B cell (primary cell): Measurements from ENCODE around the gene HTT. TPM values are rescaled to one million over a fixed set of nuclear protein-coding genes. Genes with fewer than 3 reads are reported as not detected.

Experiments
- ATAC-seq: fragments of 200-7000 bp; cut with Tn5 transposase; one replicate; pipeline ENCODE4 v1.10.0; 2021; ENCODE audit warnings: low read depth, mild to moderate bottlenecking, moderate number of reproducible peaks, moderate library complexity
- CTCF ChIA-PET: fragments of 350-600 bp; sonication (Branson Sonifier 250); formaldehyde crosslinking; loops from one replicate; lab custom pipeline; 2021; ENCODE audit warnings: antibody characterized with exemption, inconsistent platforms; lab: Charles Lee
- POLR2A ChIA-PET: fragments of 350-600 bp; sonication (Branson Sonifier 250); formaldehyde crosslinking; loops from one replicate; lab custom pipeline; 2021; ENCODE audit warnings: antibody characterized with exemption; lab: Charles Lee
- DNase-seq: peaks from one replicate; pipeline ENCODE4 v3.0.0; 2013
- H2AFZ ChIP-seq: 2 replicates; pipeline ENCODE4 v1.6.1; 2012; ENCODE audit warnings: mild to moderate bottlenecking, low read depth, low read length; ENCODE audit not compliant: insufficient read depth, poor library complexity, severe bottlenecking
- H3K27ac ChIP-seq, 2 donors: 1 replicate in 1 of 2; 2 replicates in 1 of 2; pipeline ENCODE4 v1.5.1; 2012 to 2013; ENCODE audit warnings: low read length in 2 of 2, mild to moderate bottlenecking in 2 of 2, moderate library complexity in 1 of 2
- H3K27me3 ChIP-seq, 4 experiments: fragments of 200-600 bp in 1 of 4; sonication (generic) in 1 of 4; replicated peaks in 1 of 4; 1 replicate in 2 of 4; 2 replicates in 2 of 4; pipeline versions ENCODE4 v1.6.1 to v1.7.0; 2013 to 2016; ENCODE audit warnings: low read length in 3 of 4, mild to moderate bottlenecking in 2 of 4, mixed read lengths in 1 of 4, moderate library complexity in 1 of 4; ENCODE audit not compliant: insufficient read depth in 4 of 4, control insufficient read depth in 3 of 4; ENCODE audit errors: control extremely low read depth in 1 of 4
- H3K36me3 ChIP-seq, 2 experiments: replicated peaks in 1 of 2; 1 replicate in 1 of 2; 2 replicates in 1 of 2; pipeline versions ENCODE4 v1.6.1 to v1.7.1; 2013; ENCODE audit warnings: low read length in 1 of 2; ENCODE audit not compliant: insufficient read depth in 2 of 2, control insufficient read depth in 1 of 2; ENCODE audit errors: control extremely low read depth in 1 of 2, extremely low read depth in 1 of 2
- H3K4me1 ChIP-seq, 2 donors: fragments of 200-600 bp in 1 of 2; sonication (generic) in 1 of 2; 1 replicate in 1 of 2; 2 replicates in 1 of 2; pipeline versions ENCODE4 v1.5.1 to v1.6.1; 2013 to 2017; ENCODE audit warnings: low read length in 2 of 2; ENCODE audit not compliant: control insufficient read depth in 2 of 2, insufficient read depth in 2 of 2
- H3K4me2 ChIP-seq: replicated peaks from 2 replicates; pipeline ENCODE3; 2012; ENCODE audit warnings: mild to moderate bottlenecking, low read depth, low read length; ENCODE audit not compliant: poor library complexity, severe bottlenecking
- H3K4me3 ChIP-seq, 5 experiments: fragments of 200-600 bp in 1 of 5; sonication (generic) in 1 of 5; 1 replicate in 3 of 5; 2 replicates in 2 of 5; pipeline versions ENCODE4 v1.5.1 to v1.7.0; 2011 to 2016; ENCODE audit warnings: low read length in 4 of 5, mild to moderate bottlenecking in 4 of 5, low read depth in 2 of 5, control low read depth in 1 of 5, moderate library complexity in 1 of 5; ENCODE audit not compliant: insufficient read depth in 1 of 5; ENCODE audit errors: control extremely low read depth in 1 of 5, extremely low read depth in 1 of 5
- H3K79me2 ChIP-seq: fragments of 200-600 bp; sonication (generic); one replicate; pipeline ENCODE4 v1.6.0; 2016; ENCODE audit warnings: low read length; ENCODE audit not compliant: control insufficient read depth, insufficient read depth
- H3K9ac ChIP-seq: fragments of 200-600 bp; sonication (generic); 2 replicates; pipeline ENCODE4 v1.6.1; 2017; ENCODE audit warnings: mild to moderate bottlenecking, low read length, moderate library complexity
- H3K9me3 ChIP-seq, 3 donors: one replicate each; pipeline versions ENCODE4 v1.6.1 to v1.7.1; 2013; ENCODE audit warnings: low read length in 2 of 3; ENCODE audit not compliant: control insufficient read depth in 2 of 3, insufficient read depth in 1 of 3; ENCODE audit errors: control extremely low read depth in 1 of 3
- H4K20me1 ChIP-seq: 2 replicates; pipeline ENCODE4 v1.6.0; 2012; ENCODE audit warnings: mild to moderate bottlenecking, low read length; ENCODE audit not compliant: insufficient read depth, control insufficient read depth, poor library complexity, severe bottlenecking
- H3K27ac Mint-ChIP-seq: one replicate; pipeline ENCODE4 v1.8.0; 2021; ENCODE audit warnings: mixed read lengths
- H3K27me3 Mint-ChIP-seq: one replicate; pipeline ENCODE4 v1.8.0; 2021; ENCODE audit warnings: mixed read lengths
- H3K4me1 Mint-ChIP-seq: one replicate; pipeline ENCODE4 v1.8.0; 2021; ENCODE audit warnings: mixed read lengths
- H3K4me3 Mint-ChIP-seq: one replicate; pipeline ENCODE4 v1.8.0; 2021; ENCODE audit warnings: mixed read lengths
- H3K9me3 Mint-ChIP-seq: one replicate; pipeline ENCODE4 v1.8.0; 2022; ENCODE audit warnings: mixed read lengths; ENCODE audit not compliant: insufficient read depth
- EZH2 ChIP-seq: IDR thresholded peaks from 2 replicates; pipeline ENCODE4 v1.6.1; 2012; ENCODE audit warnings: borderline replicate concordance, low read depth, mild to moderate bottlenecking, moderate library complexity, low read length; ENCODE audit not compliant: insufficient read depth, poor library complexity, severe bottlenecking
- WGBS: methylation state at CpG from one replicate; pipeline ENCODE4 v1.1.5; 2013; ENCODE audit warnings: missing lambda C conversion rate; ENCODE audit not compliant: insufficient coverage; 5-methylcytosine and 5-hydroxymethylcytosine counted together
- intact Hi-C: fragments of 100-400 bp; cut with micrococcal nuclease; formaldehyde crosslinking; loops from one replicate; pipeline ENCODE4 v1.10.0; 2022
- polyA plus RNA-seq: library from polyadenylated mRNA; depleted of rRNA; stranded (reverse); fragments of >200 nt; gene quantifications from 2 replicates; pipeline ENCODE4 v1.2.3, GENCODE V29; 2012
- total RNA-seq, 2 donors: library from RNA; stranded (reverse); fragments of 120-200 nt in 1 of 2; gene quantifications; 1 replicate in 1 of 2; 2 replicates in 1 of 2; pipeline versions ENCODE4 v1.2.3 to v1.2.4, GENCODE V29; 2013 to 2022
- TF ChIP-seq, protein P1 (sequence below): fragments of 200-600 bp; IDR thresholded peaks from one replicate; pipeline ENCODE4 v1.8.0; 2022; ENCODE audit warnings: antibody characterized with exemption, mild to moderate bottlenecking

Gene HTT
- total and polyA plus RNA-seq, 2 donors (not counting 1 experiment from before 2014, with no cell fraction given): 52.8 to 195 TPM

DNA sequence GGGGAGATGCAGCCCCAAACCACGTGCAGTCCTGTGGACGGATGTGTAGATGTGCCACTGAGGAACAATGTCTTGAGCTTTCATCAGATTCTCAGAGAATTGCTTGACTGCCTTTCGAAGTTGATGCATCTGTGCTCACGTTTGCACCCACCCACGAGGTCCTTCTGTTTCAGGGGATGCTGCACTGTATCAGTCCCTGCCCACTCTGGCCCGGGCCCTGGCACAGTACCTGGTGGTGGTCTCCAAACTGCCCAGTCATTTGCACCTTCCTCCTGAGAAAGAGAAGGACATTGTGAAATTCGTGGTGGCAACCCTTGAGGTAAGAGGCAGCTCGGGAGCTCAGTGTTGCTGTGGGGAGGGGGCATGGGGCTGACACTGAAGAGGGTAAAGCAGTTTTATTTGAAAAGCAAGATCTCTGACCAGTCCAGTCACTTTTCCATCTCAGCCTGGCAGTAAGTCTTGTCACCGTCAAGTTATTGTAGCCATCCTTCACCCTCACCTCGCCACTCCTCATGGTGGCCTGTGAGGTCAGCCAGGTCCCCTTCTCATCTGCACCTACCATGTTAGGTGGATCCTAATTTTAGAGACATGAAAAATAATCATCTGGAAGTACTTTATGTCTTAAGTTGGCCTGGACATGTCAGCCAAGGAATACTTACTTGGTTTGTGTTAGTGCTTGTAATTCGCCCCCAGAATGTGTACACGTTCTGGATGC is 138.1 kb downstream of the HTT start:
- 98% methylated on average over 10 of the region's 12 CpGs for WGBS

DNA sequence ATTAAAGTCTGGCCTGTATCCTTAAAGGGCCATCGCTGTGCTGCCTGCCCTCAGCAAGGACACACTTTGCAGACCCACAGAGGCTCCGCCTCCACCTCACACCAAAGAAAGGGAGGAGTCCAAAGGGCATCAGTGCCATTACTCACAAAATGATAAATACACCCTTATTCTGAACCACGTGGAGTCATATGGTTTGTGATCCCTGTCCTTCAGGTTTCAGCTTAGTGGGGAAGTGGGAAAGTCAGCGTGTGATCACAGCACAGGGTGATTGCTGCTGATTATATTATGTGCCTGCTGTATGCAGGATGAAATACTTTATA is 138.6 kb downstream of the HTT start:
- no peak overlapping the region for H3K4me3 Mint-ChIP-seq
- no peak overlapping the region for H3K4me3 ChIP-seq
- no peak for TF ChIP-seq EZH2
- TF ChIP-seq, protein P1, sequence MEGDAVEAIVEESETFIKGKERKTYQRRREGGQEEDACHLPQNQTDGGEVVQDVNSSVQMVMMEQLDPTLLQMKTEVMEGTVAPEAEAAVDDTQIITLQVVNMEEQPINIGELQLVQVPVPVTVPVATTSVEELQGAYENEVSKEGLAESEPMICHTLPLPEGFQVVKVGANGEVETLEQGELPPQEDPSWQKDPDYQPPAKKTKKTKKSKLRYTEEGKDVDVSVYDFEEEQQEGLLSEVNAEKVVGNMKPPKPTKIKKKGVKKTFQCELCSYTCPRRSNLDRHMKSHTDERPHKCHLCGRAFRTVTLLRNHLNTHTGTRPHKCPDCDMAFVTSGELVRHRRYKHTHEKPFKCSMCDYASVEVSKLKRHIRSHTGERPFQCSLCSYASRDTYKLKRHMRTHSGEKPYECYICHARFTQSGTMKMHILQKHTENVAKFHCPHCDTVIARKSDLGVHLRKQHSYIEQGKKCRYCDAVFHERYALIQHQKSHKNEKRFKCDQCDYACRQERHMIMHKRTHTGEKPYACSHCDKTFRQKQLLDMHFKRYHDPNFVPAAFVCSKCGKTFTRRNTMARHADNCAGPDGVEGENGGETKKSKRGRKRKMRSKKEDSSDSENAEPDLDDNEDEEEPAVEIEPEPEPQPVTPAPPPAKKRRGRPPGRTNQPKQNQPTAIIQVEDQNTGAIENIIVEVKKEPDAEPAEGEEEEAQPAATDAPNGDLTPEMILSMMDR: no peak
- no peak overlapping the region for H3K27ac ChIP-seq
- no peak overlapping the region for H3K9ac ChIP-seq
- ATAC-seq (no peak), DNase-seq (no peak)
- H2AFZ ChIP-seq: no peak overlapping the region
- H3K27ac Mint-ChIP-seq: no peak overlapping the region
- ChIA-PET CTCF (no interaction called here), POLR2A (no interaction called here)
- 100% methylated on average over 2 of the region's 4 CpGs for WGBS
- H3K4me1 ChIP-seq: no peaks in the 10 kb centered on the region
- H3K27me3 ChIP-seq: no peaks in the 10 kb centered on the region
- H3K9me3 Mint-ChIP-seq: no peaks in the 10 kb centered on the region
- no peak overlapping the region for H3K4me2 ChIP-seq
- no peaks in the 10 kb centered on the region for H3K27me3 Mint-ChIP-seq
- no peaks in the 10 kb centered on the region for H3K79me2 ChIP-seq
- H4K20me1 ChIP-seq: no peaks in the 10 kb centered on the region
- H3K4me1 Mint-ChIP-seq: no peaks in the 10 kb centered on the region
- no peaks in the 10 kb centered on the region for H3K9me3 ChIP-seq
- H3K36me3 ChIP-seq: peaks cover 0 to 90% of the 10 kb centered on the region in 2 experiments
- intact Hi-C loops: no loop called here

More for the DNA sequence above, 138.1 kb downstream of the HTT start:
- no peaks in the 10 kb centered on the region for H3K4me1 Mint-ChIP-seq
- no peak for TF ChIP-seq EZH2
- TF ChIP-seq, protein P1: no peak
- POLR2A ChIA-PET: no interaction called here
- H3K4me2 ChIP-seq: no peak overlapping the region
- no peak overlapping the region for H3K27ac Mint-ChIP-seq
- no peak overlapping the region for H3K27ac ChIP-seq
- H3K9ac ChIP-seq: no peak overlapping the region
- H2AFZ ChIP-seq: no peak overlapping the region
- no peaks in the 10 kb centered on the region for H3K9me3 Mint-ChIP-seq
- no peak overlapping the region for H3K4me3 Mint-ChIP-seq
- ATAC-seq (no peak), DNase-seq (no peak)
- CTCF ChIA-PET: interaction anchor here (1.0 kb wide), 1 partner anchor 134 kb away, joined by 3 read pairs; no protein-coding TSS in a partner anchor
- no peak overlapping the region for H3K4me3 ChIP-seq
- no peaks in the 10 kb centered on the region for H3K27me3 ChIP-seq
- no peaks in the 10 kb centered on the region for H3K27me3 Mint-ChIP-seq
- intact Hi-C loops: no loop called here
- H4K20me1 ChIP-seq: no peaks in the 10 kb centered on the region
- H3K4me1 ChIP-seq: no peaks in the 10 kb centered on the region
- no peaks in the 10 kb centered on the region for H3K79me2 ChIP-seq
- no peaks in the 10 kb centered on the region for H3K9me3 ChIP-seq
- peaks cover 0 to 88% of the 10 kb centered on the region in 2 experiments for H3K36me3 ChIP-seq
